Measurements from ENCODE around the gene PLSCR4. TPM values are rescaled to one million over a fixed set of nuclear protein-coding genes. Genes with fewer than 3 reads are reported as not detected.
A peak's percentile ranks its signal among the peaks of the same experiment; 100 is the strongest.

The PLSCR4 gene
- total and polyA plus RNA-seq, 12 donors, result 17.2 to 155 (median 60.1) TPM

DNA sequence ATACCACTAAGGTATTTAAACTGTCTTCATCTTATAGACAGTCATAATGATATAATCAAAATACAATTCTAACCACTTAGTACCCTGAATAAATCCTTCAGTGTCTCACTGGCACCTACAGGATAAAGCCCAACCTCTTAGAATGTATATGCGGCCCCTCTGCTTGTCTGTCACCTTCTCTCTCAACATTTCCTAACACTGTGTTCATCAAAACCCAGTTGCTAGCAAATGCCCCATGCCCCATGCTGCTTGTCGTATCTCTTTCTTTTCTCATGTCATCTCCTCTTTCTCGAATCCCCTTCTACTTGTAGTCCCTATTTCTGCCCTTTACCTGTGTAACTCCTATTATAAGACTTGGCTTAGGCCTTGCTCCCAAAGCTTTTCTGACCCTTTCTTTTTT is 24.6 kb upstream of the PLSCR4 start:
- Histone ChIP-seq H3K9me3 (replicated peaks in 1 of 3) (peaks cover 0 to 4% (median 0%) of the 10 kb centered on the region in 3 donors), H3K27me3 (no peaks in the 10 kb centered on the region), H3K27ac (peak overlapping the region in 2 of 5 donors; percentile 65 to 69), H3K36me3 (replicated peaks in 1 of 2) (no peaks in the 10 kb centered on the region), H3K4me3 (no peak overlapping the region), H3K4me1 (replicated peaks in 1 of 2) (peaks cover 4 to 5% of the 10 kb centered on the region in 2 donors)
- TF ChIP-seq POLR2A (IDR thresholded peaks at IDR 0.05), result no peak
- 91 to 97% (median 92%) methylated on average over 3 of the region's 3 CpGs for WGBS, 4 donors
- no peak for DNase-seq
- intact Hi-C loops (cut with DNase I), result no loop called here

DNA sequence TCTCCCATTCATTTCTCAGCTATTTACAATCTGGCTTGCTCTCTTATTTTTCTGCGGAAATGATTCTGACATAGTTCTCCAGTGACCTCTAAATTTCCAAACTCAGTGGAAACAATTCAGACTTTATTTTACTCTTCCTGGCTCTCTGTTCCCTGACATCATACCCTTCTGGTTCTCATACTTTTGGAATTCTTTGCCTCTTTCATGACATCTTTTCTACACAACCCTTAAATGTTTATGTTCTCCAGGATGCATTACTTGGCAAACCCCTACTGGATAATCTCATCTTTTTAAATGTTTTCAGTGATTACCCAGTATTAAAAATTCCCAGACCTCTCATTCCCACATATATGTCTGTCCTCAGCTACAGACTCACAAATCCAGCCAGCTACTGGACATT is 23.9 kb upstream of the PLSCR4 start:
- H3K27me3 ChIP-seq, result no peaks in the 10 kb centered on the region
- H3K4me3 ChIP-seq, result no peak overlapping the region
- H3K4me1 ChIP-seq (replicated peaks in 1 of 2), result peaks cover 4 to 5% of the 10 kb centered on the region in 2 donors
- peak overlapping the region in 2 of 5 donors; percentile 65 to 69 for H3K27ac ChIP-seq
- intact Hi-C loops (cut with DNase I), result no loop called here
- 42 to 52% (median 46%) methylated on average over 1 of the region's 1 CpG for WGBS, 4 donors
- TF ChIP-seq, protein P1, sequence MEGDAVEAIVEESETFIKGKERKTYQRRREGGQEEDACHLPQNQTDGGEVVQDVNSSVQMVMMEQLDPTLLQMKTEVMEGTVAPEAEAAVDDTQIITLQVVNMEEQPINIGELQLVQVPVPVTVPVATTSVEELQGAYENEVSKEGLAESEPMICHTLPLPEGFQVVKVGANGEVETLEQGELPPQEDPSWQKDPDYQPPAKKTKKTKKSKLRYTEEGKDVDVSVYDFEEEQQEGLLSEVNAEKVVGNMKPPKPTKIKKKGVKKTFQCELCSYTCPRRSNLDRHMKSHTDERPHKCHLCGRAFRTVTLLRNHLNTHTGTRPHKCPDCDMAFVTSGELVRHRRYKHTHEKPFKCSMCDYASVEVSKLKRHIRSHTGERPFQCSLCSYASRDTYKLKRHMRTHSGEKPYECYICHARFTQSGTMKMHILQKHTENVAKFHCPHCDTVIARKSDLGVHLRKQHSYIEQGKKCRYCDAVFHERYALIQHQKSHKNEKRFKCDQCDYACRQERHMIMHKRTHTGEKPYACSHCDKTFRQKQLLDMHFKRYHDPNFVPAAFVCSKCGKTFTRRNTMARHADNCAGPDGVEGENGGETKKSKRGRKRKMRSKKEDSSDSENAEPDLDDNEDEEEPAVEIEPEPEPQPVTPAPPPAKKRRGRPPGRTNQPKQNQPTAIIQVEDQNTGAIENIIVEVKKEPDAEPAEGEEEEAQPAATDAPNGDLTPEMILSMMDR (IDR thresholded peaks at IDR 0.05), result no peak
- no peak for TF ChIP-seq POLR2A (IDR thresholded peaks at IDR 0.05)
- no peaks in the 10 kb centered on the region for H3K36me3 ChIP-seq (replicated peaks in 1 of 2)
- DNase-seq, result no peak
- peaks cover 0 to 4% (median 0%) of the 10 kb centered on the region in 3 donors for H3K9me3 ChIP-seq (replicated peaks in 1 of 3)

DNA sequence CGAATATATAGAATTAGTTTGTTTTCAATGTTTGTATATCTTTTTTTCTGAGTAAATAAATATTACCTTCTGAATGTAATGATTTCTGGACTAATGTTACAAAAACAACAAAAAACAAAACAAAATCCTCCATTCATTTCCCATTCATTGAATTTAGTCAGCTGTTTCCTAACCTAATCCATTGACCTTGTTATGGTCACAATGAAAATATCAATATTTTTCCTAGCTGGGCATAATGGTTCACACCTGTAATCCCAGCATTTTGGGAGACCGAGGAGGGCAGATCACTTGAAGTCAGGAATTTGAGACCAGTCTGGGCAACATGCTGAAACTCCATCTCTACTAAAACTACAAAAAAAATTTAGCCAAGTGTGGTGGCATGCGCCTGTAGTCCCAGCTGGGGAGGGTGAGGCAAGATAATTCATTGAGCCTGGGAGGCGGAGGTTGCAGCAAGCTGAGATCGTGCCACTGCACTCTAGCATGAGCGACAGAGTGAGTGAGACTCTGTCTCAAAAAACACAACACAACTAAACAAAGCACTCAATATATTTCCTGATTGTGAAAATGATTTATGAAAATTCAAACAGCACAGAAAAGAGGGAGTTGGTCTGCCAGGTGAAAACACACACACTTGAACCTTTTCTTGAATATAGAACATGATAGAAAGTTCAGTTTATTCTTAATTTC is 23.0 kb upstream of the PLSCR4 start:
- Histone ChIP-seq H3K27me3 (no peaks in the 10 kb centered on the region), H3K4me3 (no peak overlapping the region), H3K36me3 (replicated peaks in 1 of 2) (no peaks in the 10 kb centered on the region), H3K27ac (peak overlapping the region in 2 of 5 donors; percentile 8 to 27), H3K9me3 (replicated peaks in 1 of 3) (peaks cover 0 to 4% (median 0%) of the 10 kb centered on the region in 3 donors), H3K4me1 (replicated peaks in 1 of 2) (peaks cover 4 to 5% of the 10 kb centered on the region in 2 donors)
- 90 to 98% (median 94%) methylated on average over 6 of the region's 6 CpGs for WGBS, 4 donors
- intact Hi-C loops (cut with DNase I), result no loop called here
- no peak for TF ChIP-seq POLR2A (IDR thresholded peaks at IDR 0.05)
- TF ChIP-seq, protein P1 (IDR thresholded peaks at IDR 0.05), result no peak
- no peak for DNase-seq

DNA sequence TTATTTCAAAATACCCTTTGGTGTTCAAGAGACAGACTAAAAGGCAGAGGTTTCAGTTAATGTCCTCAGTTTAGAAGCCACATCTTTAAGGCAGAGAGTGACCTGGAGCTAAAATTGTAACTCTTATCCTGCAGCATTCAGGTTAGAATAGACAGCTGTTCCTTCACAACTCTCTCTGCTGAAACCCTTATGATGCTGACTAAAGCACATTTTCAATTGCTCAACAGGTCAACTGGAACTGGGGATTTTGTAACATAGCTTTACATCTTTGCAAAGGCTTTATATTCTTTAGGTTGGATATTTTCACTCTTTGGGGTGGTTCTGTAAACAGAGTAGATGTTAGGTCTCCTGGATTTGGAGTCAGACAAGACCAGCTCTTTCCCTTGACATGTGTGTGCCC is 20.3 kb upstream of the PLSCR4 start:
- Histone ChIP-seq H3K4me1 (replicated peaks in 1 of 2) (peaks cover 0 to 5% of the 10 kb centered on the region in 2 donors), H3K36me3 (replicated peaks in 1 of 2) (no peaks in the 10 kb centered on the region), H3K27me3 (no peaks in the 10 kb centered on the region), H3K27ac (no peak overlapping the region), H3K4me3 (no peak overlapping the region), H3K9me3 (replicated peaks in 1 of 3) (peaks cover 0 to 4% (median 0%) of the 10 kb centered on the region in 3 donors)
- intact Hi-C loops (cut with DNase I), result no loop called here
- no peak for TF ChIP-seq POLR2A (IDR thresholded peaks at IDR 0.05)
- TF ChIP-seq, protein P1 (IDR thresholded peaks at IDR 0.05), result no peak
- no peak for DNase-seq

DNA sequence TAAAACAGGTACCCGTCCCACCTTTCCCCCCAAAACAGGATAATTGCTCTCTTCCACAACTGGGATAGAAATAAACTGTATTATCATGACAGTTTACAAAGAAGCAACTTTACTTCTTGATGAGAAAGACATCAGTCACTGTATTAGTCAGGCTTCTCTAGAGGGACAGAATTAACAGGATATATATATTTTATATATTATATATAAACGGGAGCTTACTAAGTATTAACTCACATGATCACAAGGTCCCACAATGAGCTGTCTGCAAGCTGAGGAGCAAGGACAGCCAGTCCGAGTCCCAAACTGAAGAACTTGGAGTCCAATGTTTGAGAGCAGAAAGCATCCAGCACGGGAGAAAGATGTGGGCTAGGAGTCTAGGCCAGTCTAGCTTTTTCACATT is 18.4 kb upstream of the PLSCR4 start:
- DNase-seq, result no peak
- Histone ChIP-seq H3K9me3 (replicated peaks in 1 of 3) (peaks cover 0 to 4% (median 0%) of the 10 kb centered on the region in 3 donors), H3K27ac (no peak overlapping the region), H3K36me3 (replicated peaks in 1 of 2) (no peaks in the 10 kb centered on the region), H3K4me3 (no peak overlapping the region), H3K27me3 (no peaks in the 10 kb centered on the region), H3K4me1 (replicated peaks in 1 of 2) (no peaks in the 10 kb centered on the region)
- 82 to 90% (median 84%) methylated on average over 4 of the region's 4 CpGs for WGBS, 4 donors
- TF ChIP-seq POLR2A (IDR thresholded peaks at IDR 0.05), result no peak
- TF ChIP-seq, protein P1 (IDR thresholded peaks at IDR 0.05), result no peak
- intact Hi-C loops (cut with DNase I), result no loop called here

Data from adrenal gland (tissue), 12 donors.